GM12878 (cell line): ENCODE results near the gene RPS3. TPM values are rescaled to one million over a fixed set of nuclear protein-coding genes. Genes with fewer than 3 reads are reported as not detected.

ENCODE experiments used
- ATAC-seq: fragments of 200-7000 bp; cut with Tn5 transposase; 3 replicates; pipeline ENCODE4 v1.9.1; 2020; ENCODE audit warnings: mild to moderate bottlenecking, moderate library complexity
- BruUV-seq: library from RNA; stranded (reverse); fragments of 400-500 nt; replicated peaks from 2 replicates; lab custom pipeline; 2021; lab: Mats Ljungman, UMichigan
- CTCF ChIA-PET: fragments of 300-600 bp; sonication (Branson Sonifier 250); formaldehyde crosslinking; extraction: SDS; loops from one replicate; lab custom pipeline; 2021; ENCODE audit warnings: inconsistent platforms; lab: Yijun Ruan, JAX
- POLR2A ChIA-PET: fragments of 350-600 bp; formaldehyde crosslinking; extraction: SDS; loops from one replicate; lab custom pipeline; 2021; ENCODE audit warnings: inconsistent platforms; lab: Charles Lee
- RAD21 ChIA-PET: fragments of 300-600 bp; sonication (Branson Sonifier 250); formaldehyde crosslinking; loops from one replicate; lab custom pipeline; 2023; ENCODE audit warnings: antibody characterized with exemption; ENCODE audit not compliant: unreplicated experiment; lab: Charles Lee
- SMC1A ChIA-PET: fragments of 300-600 bp; sonication (Branson Sonifier 250); formaldehyde crosslinking; loops from one replicate; lab custom pipeline; 2023; ENCODE audit not compliant: unreplicated experiment, uncharacterized antibody; lab: Charles Lee
- DNase-seq: peaks from one replicate; pipeline ENCODE4 v3.0.0-alpha.2; 2011; ENCODE audit warnings: low read depth, low spot score
- FAIRE-seq: peaks from 3 replicates; lab custom pipeline; 2011; peaks lifted over from hg19 to GRCh38; lab: Jason Lieb, UNC
- H2AFZ ChIP-seq: 2 replicates; pipeline ENCODE4 v1.6.0; 2011; ENCODE audit warnings: low read depth, low read length, control low read depth; ENCODE audit not compliant: control insufficient read depth
- H3K27ac ChIP-seq: 2 replicates; pipeline ENCODE4 v1.5.1; 2011; ENCODE audit warnings: control low read depth; ENCODE audit not compliant: control insufficient read depth, insufficient read depth
- H3K27me3 ChIP-seq, 2 experiments: replicated peaks in 1 of 2; 2 replicates each; pipeline versions ENCODE4 v1.6.0 to v1.6.1; 2011; ENCODE audit warnings: low read length in 1 of 2; ENCODE audit not compliant: control insufficient read depth in 2 of 2, insufficient read depth in 2 of 2
- H3K36me3 ChIP-seq, 2 experiments: 2 replicates each; pipeline ENCODE4 v1.5.1; 2011; ENCODE audit warnings: low read length in 1 of 2; ENCODE audit not compliant: control insufficient read depth in 2 of 2, insufficient read depth in 2 of 2
- H3K4me1 ChIP-seq: 2 replicates; pipeline ENCODE4 v1.6.1; 2011; ENCODE audit warnings: mild to moderate bottlenecking, low read length, moderate library complexity, mixed read lengths; ENCODE audit not compliant: control insufficient read depth, insufficient read depth
- H3K4me2 ChIP-seq: 2 replicates; pipeline ENCODE4 v1.6.0; 2011; ENCODE audit warnings: control low read depth; ENCODE audit not compliant: control insufficient read depth, insufficient read depth
- H3K4me3 ChIP-seq: fragments of 200-600 bp; sonication (generic); 2 replicates; pipeline ENCODE4 v1.5.1; 2016
- H3K79me2 ChIP-seq: 2 replicates; pipeline ENCODE4 v1.6.0; 2011; ENCODE audit warnings: low read length; ENCODE audit not compliant: control insufficient read depth, insufficient read depth
- H3K9ac ChIP-seq: 2 replicates; pipeline ENCODE4 v1.8.0; 2011; ENCODE audit warnings: low read length, control low read depth, mixed read lengths; ENCODE audit not compliant: control insufficient read depth, insufficient read depth
- H3K9me3 ChIP-seq: replicated peaks from 3 replicates; pipeline ENCODE4 v1.5.1; 2011; ENCODE audit warnings: mild to moderate bottlenecking, low read length; ENCODE audit not compliant: control insufficient read depth, insufficient read depth
- H4K20me1 ChIP-seq: 2 replicates; pipeline ENCODE4 v1.6.0; 2011; ENCODE audit not compliant: control insufficient read depth, insufficient read depth
- BHLHE40 ChIP-seq, 2 experiments: fragments of 450-650 bp in 1 of 2; IDR thresholded peaks; 2 replicates each; pipeline ENCODE4 v1.6.1; 2011 to 2017; ENCODE audit warnings: low read depth in 2 of 2, borderline replicate concordance in 1 of 2, improper control_type of control experiment in 1 of 2, low read length in 1 of 2, mild to moderate bottlenecking in 1 of 2
- CEBPB ChIP-seq, 2 experiments: fragments of 150-350 bp in 1 of 2; IDR thresholded peaks; 2 replicates each; pipeline ENCODE4 v1.6.1; 2012 to 2014; ENCODE audit warnings: low read depth in 2 of 2, low read length in 2 of 2, borderline replicate concordance in 1 of 2, inconsistent platforms in 1 of 2
- ESRRA ChIP-seq: IDR thresholded peaks from 2 replicates; pipeline ENCODE4 v1.6.1; 2012; ENCODE audit warnings: mild to moderate bottlenecking, low read length, improper control_type of control experiment
- EZH2 ChIP-seq: IDR thresholded peaks from 2 replicates; pipeline ENCODE4 v1.6.1; 2012; ENCODE audit warnings: low read depth, mild to moderate bottlenecking, control low read depth, inconsistent platforms, low read length, borderline replicate concordance; ENCODE audit not compliant: control insufficient read depth
- MTA3 ChIP-seq: IDR thresholded peaks from 2 replicates; pipeline ENCODE4 v1.6.1; 2012; ENCODE audit warnings: low read length, inconsistent platforms, borderline replicate concordance
- RUNX3 ChIP-seq: IDR thresholded peaks from 2 replicates; pipeline ENCODE4 v1.6.1; 2012; ENCODE audit warnings: low read length, inconsistent platforms
- WRNIP1 ChIP-seq: IDR thresholded peaks from 2 replicates; pipeline ENCODE4 v1.6.1; 2011; ENCODE audit warnings: low read depth, low read length, improper control_type of control experiment, borderline replicate concordance
- ZZZ3 ChIP-seq: IDR thresholded peaks from 2 replicates; pipeline ENCODE4 v1.6.1; 2011; ENCODE audit warnings: low read depth; ENCODE audit not compliant: control insufficient read depth, insufficient read length
- WGBS: methylation state at CpG from one replicate; pipeline ENCODE4 v1.1.6; 2016; ENCODE audit warnings: low lambda C conversion rate; ENCODE audit not compliant: insufficient replicate concordance, insufficient coverage; ENCODE audit errors: missing lambda C conversion rate; 5-methylcytosine and 5-hydroxymethylcytosine counted together
- in situ Hi-C: fragments of 300-500 bp; cut with MboI; formaldehyde crosslinking; loops from 9 replicates; pipeline ENCODE4 v1.14.3; 2018; ENCODE audit warnings: mixed read lengths
- intact Hi-C: fragments of 100-400 bp; cut with micrococcal nuclease; formaldehyde crosslinking; loops from one replicate; pipeline ENCODE4 v1.14.2; 2022; ENCODE audit not compliant: unreplicated experiment
- polyA plus RNA-seq, 11 experiments: library from polyadenylated mRNA; depleted of rRNA in 4 of 11; unstranded in 6 of 11; stranded (reverse) in 5 of 11; fragments of >200 nt; fragmentation: Nextera tagmentation in 4 of 11; fragmentation: Illumina TruSeq in 1 of 11; extraction: Ambion mirVana in 4 of 11; extraction: Trizol in 1 of 11; gene quantifications; 1 replicate in 1 of 11; 2 replicates in 10 of 11; pipeline versions ENCODE4 v1.2.1 to v1.2.3, GENCODE V29; 2011 to 2016; ENCODE audit warnings: inconsistent platforms in 2 of 11, missing spikeins in 2 of 11, low read depth in 1 of 11
- total RNA-seq, 4 experiments: library from RNA; depleted of rRNA in 3 of 4; stranded (reverse); fragments of >200 nt in 3 of 4; fragmentation: Illumina TruSeq in 1 of 4; extraction: Trizol in 1 of 4; gene quantifications; 2 replicates each; pipeline versions ENCODE4 v1.2.1 to v1.2.3, GENCODE V29; 2013 to 2021
- TF ChIP-seq, protein P1 (sequence below): fragments of 450-650 bp; formaldehyde crosslinking; IDR thresholded peaks from 2 replicates; pipeline ENCODE4 v1.4.0; 2020; ENCODE audit warnings: mild to moderate bottlenecking, moderate library complexity
- TF ChIP-seq, protein P2 (sequence below): fragments of 450-650 bp; IDR thresholded peaks from 2 replicates; pipeline ENCODE4 v1.6.1; 2017; ENCODE audit warnings: mild to moderate bottlenecking, low read depth, inconsistent platforms; ENCODE audit not compliant: poor library complexity, severe bottlenecking

Gene RPS3
- total and polyA plus RNA-seq, 10 of the 15 experiments (the other 5 are each of a cell fraction or from before 2014, with no cell fraction given): 2,127 to 9,556 (median 4,327) TPM

DNA sequence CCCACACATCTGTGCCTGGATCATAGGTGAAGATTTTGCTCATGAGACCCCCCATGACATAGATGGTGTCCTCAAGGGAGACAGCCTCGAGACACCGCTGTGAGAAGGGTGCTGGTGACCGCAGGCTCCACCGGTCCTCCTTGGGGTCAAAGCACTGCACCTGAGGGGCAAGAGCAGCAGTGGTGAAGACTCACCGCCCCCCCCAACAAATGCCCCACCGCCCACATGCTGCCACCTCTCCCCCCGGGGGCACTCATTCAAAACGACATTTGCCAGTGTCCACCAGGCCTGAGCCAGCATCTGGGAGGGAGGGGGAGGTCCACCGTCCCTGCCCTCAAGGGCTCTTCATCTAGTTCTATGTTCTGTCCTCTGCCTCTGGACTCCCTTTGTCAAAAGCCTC, 24.4 kb downstream of the RPS3 start:
- no TSS peak for BruUV-seq
- Histone ChIP-seq H3K27ac (no peak overlapping the region), H2AFZ (no peak overlapping the region), H4K20me1 (no peaks in the 10 kb centered on the region), H3K36me3 (peaks cover 2 to 3% of the 10 kb centered on the region in 2 experiments; a peak in 2 of 4 replicates), H3K4me2 (no peak overlapping the region)
- SMC1A ChIA-PET: interaction anchor here (1.1 kb wide), 1 partner anchor 35 kb away, joined by 4 read pairs; no protein-coding TSS in a partner anchor
- WGBS: 87% methylated on average over 8 of the region's 9 CpGs
- DNase-seq (no peak), FAIRE-seq (no peak)
- intact Hi-C loops (no loop called here), in situ Hi-C loops (no loop called here)
- POLR2A ChIA-PET: no interaction called here
- RAD21 ChIA-PET: no interaction called here
- TF ChIP-seq MTA3: no peak
- no peak for TF ChIP-seq EZH2
- TF ChIP-seq, protein P1, sequence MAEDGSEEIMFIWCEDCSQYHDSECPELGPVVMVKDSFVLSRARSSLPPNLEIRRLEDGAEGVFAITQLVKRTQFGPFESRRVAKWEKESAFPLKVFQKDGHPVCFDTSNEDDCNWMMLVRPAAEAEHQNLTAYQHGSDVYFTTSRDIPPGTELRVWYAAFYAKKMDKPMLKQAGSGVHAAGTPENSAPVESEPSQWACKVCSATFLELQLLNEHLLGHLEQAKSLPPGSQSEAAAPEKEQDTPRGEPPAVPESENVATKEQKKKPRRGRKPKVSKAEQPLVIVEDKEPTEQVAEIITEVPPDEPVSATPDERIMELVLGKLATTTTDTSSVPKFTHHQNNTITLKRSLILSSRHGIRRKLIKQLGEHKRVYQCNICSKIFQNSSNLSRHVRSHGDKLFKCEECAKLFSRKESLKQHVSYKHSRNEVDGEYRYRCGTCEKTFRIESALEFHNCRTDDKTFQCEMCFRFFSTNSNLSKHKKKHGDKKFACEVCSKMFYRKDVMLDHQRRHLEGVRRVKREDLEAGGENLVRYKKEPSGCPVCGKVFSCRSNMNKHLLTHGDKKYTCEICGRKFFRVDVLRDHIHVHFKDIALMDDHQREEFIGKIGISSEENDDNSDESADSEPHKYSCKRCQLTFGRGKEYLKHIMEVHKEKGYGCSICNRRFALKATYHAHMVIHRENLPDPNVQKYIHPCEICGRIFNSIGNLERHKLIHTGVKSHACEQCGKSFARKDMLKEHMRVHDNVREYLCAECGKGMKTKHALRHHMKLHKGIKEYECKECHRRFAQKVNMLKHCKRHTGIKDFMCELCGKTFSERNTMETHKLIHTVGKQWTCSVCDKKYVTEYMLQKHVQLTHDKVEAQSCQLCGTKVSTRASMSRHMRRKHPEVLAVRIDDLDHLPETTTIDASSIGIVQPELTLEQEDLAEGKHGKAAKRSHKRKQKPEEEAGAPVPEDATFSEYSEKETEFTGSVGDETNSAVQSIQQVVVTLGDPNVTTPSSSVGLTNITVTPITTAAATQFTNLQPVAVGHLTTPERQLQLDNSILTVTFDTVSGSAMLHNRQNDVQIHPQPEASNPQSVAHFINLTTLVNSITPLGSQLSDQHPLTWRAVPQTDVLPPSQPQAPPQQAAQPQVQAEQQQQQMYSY (CRISPR knock-in tag): no peak
- TF ChIP-seq, protein P2, sequence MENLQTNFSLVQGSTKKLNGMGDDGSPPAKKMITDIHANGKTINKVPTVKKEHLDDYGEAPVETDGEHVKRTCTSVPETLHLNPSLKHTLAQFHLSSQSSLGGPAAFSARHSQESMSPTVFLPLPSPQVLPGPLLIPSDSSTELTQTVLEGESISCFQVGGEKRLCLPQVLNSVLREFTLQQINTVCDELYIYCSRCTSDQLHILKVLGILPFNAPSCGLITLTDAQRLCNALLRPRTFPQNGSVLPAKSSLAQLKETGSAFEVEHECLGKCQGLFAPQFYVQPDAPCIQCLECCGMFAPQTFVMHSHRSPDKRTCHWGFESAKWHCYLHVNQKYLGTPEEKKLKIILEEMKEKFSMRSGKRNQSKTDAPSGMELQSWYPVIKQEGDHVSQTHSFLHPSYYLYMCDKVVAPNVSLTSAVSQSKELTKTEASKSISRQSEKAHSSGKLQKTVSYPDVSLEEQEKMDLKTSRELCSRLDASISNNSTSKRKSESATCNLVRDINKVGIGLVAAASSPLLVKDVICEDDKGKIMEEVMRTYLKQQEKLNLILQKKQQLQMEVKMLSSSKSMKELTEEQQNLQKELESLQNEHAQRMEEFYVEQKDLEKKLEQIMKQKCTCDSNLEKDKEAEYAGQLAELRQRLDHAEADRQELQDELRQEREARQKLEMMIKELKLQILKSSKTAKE: no peak
- no peak for TF ChIP-seq BHLHE40 (IDR thresholded peaks at IDR 0.05; ENCODE audit: borderline replicate concordance in 1 of 2, low read depth in 2 of 2, low read length in 1 of 2)
- TF ChIP-seq RUNX3: no peak
- no peak for TF ChIP-seq ZZZ3
- no peak for TF ChIP-seq CEBPB (IDR thresholded peaks at IDR 0.05; ENCODE audit: borderline replicate concordance in 1 of 2, low read depth in 2 of 2, low read length in 2 of 2)
- TF ChIP-seq ESRRA: no peak
- no peak for TF ChIP-seq WRNIP1
- TF ChIP-seq, all 136 proteins: peak for 0
- H3K4me1 ChIP-seq: no peaks in the 10 kb centered on the region
- H3K9ac ChIP-seq: no peak overlapping the region
- H3K4me3 ChIP-seq: no peak overlapping the region
- H3K9me3 ChIP-seq: no peaks in the 10 kb centered on the region
- CTCF ChIA-PET: interaction anchor here (1.0 to 2.4 kb wide), 2 partner anchors 21 to 110 kb away, joined by 3 to 5 read pairs; no protein-coding TSS in a partner anchor
- no peaks in the 10 kb centered on the region for H3K27me3 ChIP-seq
- H3K79me2 ChIP-seq: no peaks in the 10 kb centered on the region
- no peak for ATAC-seq
